GM18505 (cell line): ENCODE results near the gene C1QL1.

ENCODE experiments used
- ATAC-seq: cut with Tn5 transposase; IDR thresholded peaks from one replicate; pipeline ENCODE4 v1.9.1; 2021; ENCODE audit not compliant: unreplicated experiment
- POLR2A ChIP-seq: IDR thresholded peaks from 4 replicates; pipeline ENCODE4 v1.6.1; 2011; ENCODE audit warnings: borderline replicate concordance; ENCODE audit not compliant: insufficient read depth, insufficient read length; ENCODE audit errors: extremely low read depth

C1QL1 gene

DNA sequence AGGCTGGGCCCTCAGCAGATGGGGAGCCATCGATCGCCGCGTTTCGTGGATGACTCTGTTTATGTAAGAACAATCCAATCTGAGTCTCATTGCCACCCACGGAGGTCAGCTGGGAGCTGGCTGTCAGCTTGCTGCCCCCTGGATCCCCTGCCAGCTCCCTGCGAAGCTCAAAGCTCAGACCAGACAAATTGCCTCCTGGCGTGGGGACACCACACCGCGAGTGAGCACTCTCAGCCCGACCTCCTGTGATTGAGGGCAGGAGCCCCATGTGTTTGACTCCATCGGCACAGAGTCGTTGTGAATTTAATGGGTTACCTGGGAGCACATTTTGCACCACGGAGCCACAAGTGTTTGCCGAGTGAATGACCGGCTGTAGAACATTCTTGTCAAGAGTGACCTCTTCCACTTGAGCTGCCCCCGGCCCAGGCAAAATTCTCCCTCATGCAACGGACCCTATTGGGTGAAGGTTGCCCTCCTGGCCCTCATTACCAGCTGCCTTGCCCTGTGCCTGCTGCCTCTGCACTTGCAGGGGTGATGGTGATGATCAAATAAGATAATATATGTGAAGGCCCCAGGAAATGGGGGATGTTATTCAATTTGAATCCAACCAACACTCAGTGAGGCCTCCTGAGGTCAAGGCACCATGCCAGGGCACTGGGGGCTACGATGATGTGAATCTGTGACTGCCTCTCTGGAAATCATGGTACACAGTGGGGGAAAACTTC lies 45.2 kb downstream of the C1QL1 start:
- TF ChIP-seq POLR2A: no peak
- no peak for ATAC-seq

DNA sequence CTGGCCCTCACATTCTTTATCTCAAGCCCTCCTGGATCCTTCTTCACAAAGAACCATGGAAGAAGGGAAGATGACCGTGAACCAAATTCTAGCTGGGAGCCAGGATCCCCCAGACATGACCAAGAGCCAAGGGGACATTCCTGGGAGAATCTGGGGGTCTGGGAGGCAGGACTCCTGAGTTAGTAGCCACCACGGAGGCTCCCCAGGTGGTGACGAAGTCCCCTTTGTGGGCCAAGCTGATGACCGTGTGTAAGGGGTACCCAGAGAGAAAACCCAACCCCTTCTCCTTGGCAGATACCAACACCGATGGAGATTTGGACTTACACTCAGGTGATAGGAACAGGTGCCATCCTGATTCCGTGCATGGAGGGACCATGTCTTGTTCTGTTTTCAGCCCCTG lies 46.0 kb downstream of the C1QL1 start:
- ATAC-seq: no peak
- TF ChIP-seq POLR2A: no peak

DNA sequence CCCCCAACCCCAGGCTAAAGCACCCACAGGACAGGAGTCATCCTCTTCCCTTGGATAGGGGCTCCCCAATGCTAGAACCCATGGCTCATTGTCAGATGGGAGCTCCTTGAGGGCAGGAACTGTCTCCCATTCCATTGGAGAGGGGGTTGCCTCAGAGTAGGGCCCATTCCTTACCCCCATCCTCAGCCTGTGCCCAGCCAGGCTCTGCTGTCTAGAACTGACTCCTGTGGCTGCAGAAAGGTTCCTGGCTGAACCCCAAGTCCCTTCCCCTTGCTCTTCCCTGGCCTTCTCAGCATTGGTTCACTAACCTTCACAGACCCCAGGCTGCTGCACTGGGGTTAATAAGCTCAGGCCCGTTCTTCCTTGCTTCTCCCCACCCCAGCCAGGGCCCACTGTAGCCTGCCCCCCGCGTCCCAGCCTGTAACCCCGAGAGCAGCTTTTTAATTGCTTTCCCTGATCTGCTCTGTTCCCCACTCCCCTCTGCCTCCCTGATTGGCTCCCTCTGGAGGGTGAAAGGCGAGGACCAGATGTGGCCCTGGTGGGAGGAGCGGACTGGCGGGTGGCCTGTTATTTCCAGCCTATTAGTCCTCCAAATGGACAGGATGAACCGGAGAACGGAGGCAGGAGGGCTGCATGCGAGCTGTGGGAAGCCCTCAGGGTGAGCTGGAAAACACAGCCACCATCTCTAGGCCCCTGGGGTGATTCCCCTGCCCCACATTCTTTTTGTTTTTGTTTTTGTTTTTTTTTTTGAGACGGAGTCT lies 46.8 kb downstream of the C1QL1 start:
- ATAC-seq: no peak
- TF ChIP-seq POLR2A: no peak

DNA sequence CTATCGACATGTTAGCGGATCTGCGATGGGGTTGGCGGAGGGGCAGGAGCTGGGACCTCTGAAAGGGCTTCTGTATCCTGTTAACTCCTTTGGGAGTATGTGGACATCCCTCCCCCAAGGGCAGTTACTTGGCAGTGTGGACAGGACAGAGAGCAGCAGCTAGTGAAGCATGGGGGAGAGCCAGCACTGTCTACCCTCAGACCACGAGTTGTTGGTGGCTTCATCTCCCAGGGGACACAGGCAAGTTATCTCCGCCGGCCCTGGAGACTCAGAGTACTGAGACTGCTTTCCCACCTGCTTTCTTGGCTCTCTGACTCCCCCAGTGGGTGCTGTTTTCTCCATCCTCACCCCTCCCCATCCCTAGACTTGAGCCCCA lies 47.5 kb downstream of the C1QL1 start:
- ATAC-seq: no peak
- peak; percentile 4 for TF ChIP-seq POLR2A

DNA sequence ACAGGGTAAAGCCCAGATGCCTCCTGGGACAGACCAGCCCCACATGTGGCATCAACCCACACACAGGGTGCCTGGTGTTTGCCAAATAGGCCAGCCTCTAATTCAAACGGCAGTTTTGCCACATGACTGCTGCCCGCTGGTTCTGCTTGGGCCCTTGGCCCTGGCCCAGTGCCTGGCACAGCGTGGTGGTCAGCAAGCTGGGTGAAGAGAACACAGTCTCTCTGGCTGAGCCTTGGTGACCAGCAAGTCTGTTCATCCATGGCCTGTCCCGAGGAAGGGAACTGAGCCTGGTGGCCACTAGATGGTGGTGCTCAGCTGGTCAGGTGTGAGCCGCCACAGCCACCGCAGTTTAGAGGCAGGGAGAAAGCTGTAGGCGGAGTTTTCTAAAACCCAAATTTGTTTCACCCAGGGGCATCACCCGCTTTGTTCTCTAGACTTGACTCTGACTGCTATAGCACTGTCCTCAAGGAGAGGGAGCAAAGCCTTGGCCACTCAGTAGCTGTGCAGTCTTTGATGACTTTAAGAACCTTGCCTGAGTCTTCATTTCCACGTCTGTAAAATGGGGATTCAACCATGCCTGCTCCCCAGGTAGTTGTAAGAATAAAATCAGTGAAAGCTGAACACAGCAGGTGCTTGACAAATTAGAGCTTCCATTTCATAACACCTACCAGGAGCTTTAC lies 48.1 kb downstream of the C1QL1 start:
- no peak for ATAC-seq
- peak; percentile 24 for TF ChIP-seq POLR2A

DNA sequence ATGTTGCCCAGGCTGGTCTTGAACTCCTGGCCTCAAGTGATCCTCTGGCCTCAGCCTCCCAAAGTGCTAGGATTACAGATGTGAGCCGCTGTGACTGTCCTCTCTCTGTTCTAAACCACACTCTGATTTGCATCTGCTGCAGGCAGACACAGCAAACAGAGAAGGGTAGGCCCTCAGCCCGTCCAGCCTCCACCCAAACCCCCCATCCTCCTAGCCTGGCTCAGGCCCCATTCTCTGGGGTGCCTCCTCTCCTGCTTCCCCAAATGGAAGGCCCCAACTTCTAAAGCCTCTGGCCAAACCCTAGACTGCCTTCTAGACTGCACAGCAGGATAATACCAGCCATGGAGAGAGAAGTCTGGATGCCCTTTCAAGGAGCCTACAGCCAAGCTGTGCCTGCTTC lies 48.7 kb downstream of the C1QL1 start:
- no peak for TF ChIP-seq POLR2A
- ATAC-seq: no peak

DNA sequence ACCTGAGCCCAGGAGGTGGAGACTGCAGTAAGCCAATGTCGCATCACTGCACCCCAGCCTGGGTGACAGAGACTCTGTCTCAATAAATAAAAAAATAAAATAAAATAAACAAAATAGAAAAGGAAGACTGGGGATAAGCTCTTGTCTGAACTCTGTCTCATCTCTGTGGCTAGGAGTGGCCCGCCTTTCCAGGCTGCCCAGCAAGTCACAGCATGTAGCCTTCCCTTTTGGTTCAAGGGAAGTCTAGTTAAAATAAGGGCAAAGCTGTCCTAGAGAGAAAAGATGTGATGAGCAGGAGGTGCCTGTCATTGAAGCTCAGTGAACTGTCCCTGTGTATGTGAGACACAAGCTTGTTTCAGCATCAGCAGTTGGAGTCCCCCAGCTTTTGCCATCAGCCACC lies 50.1 kb downstream of the C1QL1 start:
- TF ChIP-seq POLR2A: no peak
- ATAC-seq: no peak

DNA sequence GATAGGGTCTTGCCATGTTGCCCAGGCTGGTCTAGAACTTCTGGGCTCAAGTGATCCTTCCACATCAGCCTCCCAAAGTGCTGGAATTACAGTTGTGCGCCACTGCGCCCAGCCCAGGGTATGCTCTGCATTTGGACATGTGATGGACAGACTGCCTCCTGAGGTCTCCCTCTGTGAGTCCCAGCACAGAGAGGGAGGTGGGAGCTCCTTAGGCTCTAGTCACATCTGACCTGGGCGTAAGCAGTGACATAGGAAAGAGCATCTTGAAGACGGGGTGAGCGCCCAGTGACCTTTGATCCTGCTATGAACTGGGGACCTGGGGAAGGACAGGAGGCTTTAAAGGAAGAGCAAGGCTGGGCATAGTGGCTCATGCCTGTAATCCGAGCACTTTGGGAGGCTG lies 50.6 kb downstream of the C1QL1 start:
- TF ChIP-seq POLR2A: no peak
- ATAC-seq: no peak

DNA sequence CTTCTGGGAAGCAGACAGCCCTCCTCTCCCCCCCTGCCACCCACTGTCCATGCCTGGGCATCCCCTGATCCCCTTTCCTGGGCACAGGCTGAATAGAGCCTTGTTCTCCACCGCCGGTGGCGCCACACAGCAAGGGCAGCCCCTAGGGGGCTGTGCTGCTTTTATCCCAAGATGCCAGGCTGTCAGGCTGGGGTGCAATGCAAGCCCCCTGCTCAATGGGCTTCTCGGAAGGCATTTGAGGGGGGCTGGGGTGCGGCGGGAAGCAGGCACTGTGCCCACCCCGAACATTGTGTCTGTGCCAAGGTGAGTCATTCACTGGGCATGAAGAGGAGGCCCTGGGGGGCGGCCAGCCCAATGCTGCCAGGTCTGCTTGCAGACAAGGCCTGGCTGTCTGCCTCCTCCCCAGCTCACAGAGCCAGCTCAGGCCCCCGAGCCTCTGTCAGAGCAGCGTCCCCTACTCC lies 51.3 kb downstream of the C1QL1 start:
- no peak for ATAC-seq
- TF ChIP-seq POLR2A: no peak

DNA sequence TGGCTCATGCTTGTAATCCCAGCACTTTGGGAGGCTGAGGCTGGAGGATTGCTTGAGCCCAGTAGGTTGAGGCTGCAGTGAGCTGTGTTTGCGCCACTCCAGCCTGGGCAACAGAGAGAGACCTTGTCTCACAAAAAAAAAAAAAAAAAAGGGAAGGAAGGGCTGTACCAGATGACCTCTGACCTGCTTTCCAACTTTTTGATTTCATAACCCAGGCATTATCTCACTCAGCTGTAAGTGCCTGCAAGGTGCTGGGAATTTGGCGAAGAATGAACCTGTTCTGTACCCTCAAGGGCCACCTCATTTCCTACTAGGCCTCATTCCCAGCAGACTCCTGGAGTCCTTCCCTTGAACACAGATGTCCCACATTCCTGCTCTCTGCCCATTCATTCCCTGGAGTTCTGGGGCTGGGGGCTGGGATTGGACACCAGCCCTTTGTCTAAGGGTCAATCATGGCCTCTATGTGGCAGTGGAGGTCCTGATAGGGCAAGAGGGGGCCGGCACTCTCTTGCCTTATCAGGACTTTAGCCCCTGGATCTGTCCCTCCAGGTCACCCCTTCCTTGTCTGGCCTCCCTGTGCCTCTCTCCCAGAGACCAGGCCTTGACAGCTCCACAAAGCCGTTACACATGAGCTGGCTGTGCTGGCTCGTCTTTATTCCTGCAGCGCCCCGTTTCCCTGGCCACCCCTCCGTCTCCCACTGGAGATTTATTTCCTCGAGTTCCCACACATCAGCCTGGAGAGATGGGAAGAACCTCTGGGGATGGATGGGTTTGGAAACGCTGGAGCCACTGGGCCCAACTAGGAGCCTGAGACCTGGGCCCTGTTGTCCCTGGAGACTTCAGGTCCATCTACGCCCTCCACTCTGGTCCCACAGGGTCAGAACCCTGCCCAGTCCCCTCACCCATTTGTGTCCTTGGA lies 52.0 kb downstream of the C1QL1 start:
- TF ChIP-seq POLR2A: no peak
- ATAC-seq: no peak

DNA sequence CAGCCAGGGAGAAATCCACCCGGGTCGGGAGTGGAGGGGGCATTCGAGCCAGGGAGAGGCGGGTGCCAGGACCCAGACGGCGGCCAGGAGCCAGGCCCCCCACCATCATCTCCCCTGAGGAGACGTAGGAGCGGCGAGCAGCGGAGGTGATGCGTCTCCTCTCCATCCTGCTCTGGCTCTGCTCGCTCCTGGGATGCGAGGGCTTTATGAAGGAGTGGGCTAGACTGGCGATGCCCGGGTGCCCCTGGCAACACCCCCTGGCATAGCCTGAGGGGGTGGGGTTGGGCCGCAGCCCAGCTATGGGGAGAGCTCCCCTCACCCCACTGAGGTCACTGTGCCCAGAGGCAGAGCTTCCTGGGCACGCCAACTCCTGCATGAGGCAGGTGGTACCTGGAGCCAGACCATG lies 52.8 kb downstream of the C1QL1 start, which contains the start of gene GFAP:
Gene GFAP (minus strand): TSS at position 180 of the 406 bp plus-strand sequence. CDS start 14 bp downstream, at position 166.
- TF ChIP-seq POLR2A: no peak

DNA sequence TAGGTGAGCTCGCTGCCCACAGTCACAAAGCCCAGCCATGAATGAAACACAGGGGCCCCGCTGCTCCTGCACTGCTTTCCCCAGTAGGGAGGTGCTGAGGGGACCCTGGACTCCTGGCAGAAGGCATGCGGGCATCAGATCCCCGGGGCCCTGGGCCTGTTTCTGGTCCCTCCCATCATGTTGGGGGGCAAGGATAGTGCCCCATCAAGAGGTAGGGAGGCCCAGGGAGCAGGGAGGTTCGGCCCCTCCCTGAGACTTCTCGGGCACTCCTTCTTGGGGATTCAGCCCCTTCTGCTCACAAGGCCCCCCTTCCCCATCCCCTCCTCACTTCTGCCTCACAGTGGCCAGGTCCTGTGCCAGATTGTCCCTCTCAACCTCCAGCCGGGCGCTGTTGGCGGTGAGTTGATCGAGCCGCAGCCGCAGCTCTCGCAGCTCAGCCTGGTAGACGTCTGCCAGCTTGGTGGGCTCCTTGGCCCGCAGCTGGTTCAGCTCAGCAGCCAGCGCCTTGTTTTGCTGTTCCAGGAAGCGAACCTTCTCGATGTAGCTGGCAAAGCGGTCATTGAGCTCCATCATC lies 53.3 kb downstream of the C1QL1 start:
- TF ChIP-seq POLR2A: no peak
- ATAC-seq: no peak

More for the DNA sequence above, 52.8 kb downstream of the C1QL1 start, which contains the start of gene GFAP:
- ATAC-seq: no peak
